Measurements from ENCODE around the gene DDX54. TPM values are rescaled to one million over a fixed set of nuclear protein-coding genes. Genes with fewer than 3 reads are reported as not detected.

DDX54 gene
- total RNA-seq, 1 donor from 2014 or later, result 34.7 TPM

- DNase-seq, result no peak
- no peaks in the 10 kb centered on the region for H3K36me3 ChIP-seq
- H3K27ac ChIP-seq (replicated peaks), result no peak overlapping the region
- no peaks in the 10 kb centered on the region for H3K27me3 ChIP-seq (ENCODE audit: low read depth)
- peaks cover 21% of the 10 kb centered on the region for H3K4me1 ChIP-seq
- no peak overlapping the region for H3K4me3 ChIP-seq
- intact Hi-C loops (cut with micrococcal nuclease), result no loop called here
- TF ChIP-seq CTCF (IDR thresholded peaks at IDR 0.05; ENCODE audit: borderline replicate concordance), result no peak
- no peaks in the 10 kb centered on the region for H3K9me3 ChIP-seq (replicated peaks)
Measured at GRCh38 chr12:113202300-113203075, 17.2 kb upstream of the DDX54 start.

GRCh38 chr12:113201187-113202177 is 16.2 kb upstream of the DDX54 start:
- TF ChIP-seq CTCF (IDR thresholded peaks at IDR 0.05; ENCODE audit: borderline replicate concordance), result no peak
- Histone ChIP-seq H3K9me3 (replicated peaks) (no peaks in the 10 kb centered on the region), H3K27me3 (ENCODE audit: low read depth) (no peaks in the 10 kb centered on the region), H3K4me1 (peaks cover 25% of the 10 kb centered on the region), H3K4me3 (no peak overlapping the region), H3K27ac (replicated peaks) (no peak overlapping the region), H3K36me3 (no peaks in the 10 kb centered on the region)
- no peak for DNase-seq
- intact Hi-C loops (cut with micrococcal nuclease), result no loop called here

GRCh38 chr12:113200021-113200797 is 14.9 kb upstream of the DDX54 start:
- TF ChIP-seq CTCF (IDR thresholded peaks at IDR 0.05; ENCODE audit: borderline replicate concordance), result no peak
- Histone ChIP-seq H3K36me3 (no peaks in the 10 kb centered on the region), H3K4me1 (peaks cover 25% of the 10 kb centered on the region), H3K4me3 (no peak overlapping the region), H3K27ac (replicated peaks) (no peak overlapping the region), H3K9me3 (replicated peaks) (no peaks in the 10 kb centered on the region), H3K27me3 (ENCODE audit: low read depth) (no peaks in the 10 kb centered on the region)
- intact Hi-C loops (cut with micrococcal nuclease), result no loop called here
- DNase-seq, result no peak

GRCh38 chr12:113198296-113198695 is 13.0 kb upstream of the DDX54 start:
- Histone ChIP-seq H3K9me3 (replicated peaks) (no peaks in the 10 kb centered on the region), H3K4me1 (peaks cover 24% of the 10 kb centered on the region), H3K27me3 (ENCODE audit: low read depth) (no peaks in the 10 kb centered on the region), H3K36me3 (no peaks in the 10 kb centered on the region), H3K27ac (replicated peaks) (no peak overlapping the region), H3K4me3 (no peak overlapping the region)
- no peak for TF ChIP-seq CTCF (IDR thresholded peaks at IDR 0.05; ENCODE audit: borderline replicate concordance)
- intact Hi-C loops (cut with micrococcal nuclease), result no loop called here
- DNase-seq, result no peak

GRCh38 chr12:113197518-113198077 is 12.3 kb upstream of the DDX54 start:
- Histone ChIP-seq H3K27ac (replicated peaks) (no peak overlapping the region), H3K27me3 (ENCODE audit: low read depth) (no peaks in the 10 kb centered on the region), H3K4me1 (peaks cover 31% of the 10 kb centered on the region), H3K36me3 (no peaks in the 10 kb centered on the region), H3K9me3 (replicated peaks) (no peaks in the 10 kb centered on the region), H3K4me3 (no peak overlapping the region)
- no peak for DNase-seq
- TF ChIP-seq CTCF (IDR thresholded peaks at IDR 0.05; ENCODE audit: borderline replicate concordance), result no peak
- intact Hi-C loops (cut with micrococcal nuclease), result no loop called here
